Progenitor cell of endocrine pancreas (in vitro differentiated cells): ENCODE results near the gene NCDN. TPM values are rescaled to one million over a fixed set of nuclear protein-coding genes. Genes with fewer than 3 reads are reported as not detected.

Experiments used
- DNase-seq: peaks from one replicate; pipeline ENCODE4 v3.0.0; 2021; ENCODE audit warnings: low spot score; ENCODE audit not compliant: unreplicated experiment
- H3K27ac Mint-ChIP-seq: 2 replicates; pipeline ENCODE4 v1.8.0; 2021; ENCODE audit warnings: mild to moderate bottlenecking, moderate library complexity, mixed read lengths
- H3K27me3 Mint-ChIP-seq: 2 replicates; pipeline ENCODE4 v1.8.0; 2021; ENCODE audit warnings: mixed read lengths
- H3K36me3 Mint-ChIP-seq: 2 replicates; pipeline ENCODE4 v1.8.0; 2022; ENCODE audit warnings: mixed read lengths; ENCODE audit not compliant: insufficient read depth
- H3K4me1 Mint-ChIP-seq: 2 replicates; pipeline ENCODE4 v1.8.0; 2021; ENCODE audit warnings: low read depth, mixed read lengths
- H3K4me3 Mint-ChIP-seq: 2 replicates; pipeline ENCODE4 v1.8.0; 2021; ENCODE audit warnings: low read depth, mild to moderate bottlenecking, moderate library complexity, mixed read lengths
- H3K9me3 Mint-ChIP-seq: 2 replicates; pipeline ENCODE4 v1.8.0; 2021; ENCODE audit warnings: low read depth, mixed read lengths
- total RNA-seq: library from RNA; stranded (reverse); gene quantifications from 2 replicates; pipeline ENCODE4 v1.2.1, GENCODE V29; 2021
- TF ChIP-seq, protein P1 (sequence below): fragments of 200-600 bp; sonication (generic); IDR thresholded peaks from one replicate; pipeline ENCODE4 v1.5.0; 2021; ENCODE audit warnings: antibody characterized with exemption, mild to moderate bottlenecking; ENCODE audit not compliant: unreplicated experiment

NCDN gene
- total RNA-seq, 1 donor from 2014 or later: 25.3 TPM

GRCh38 chr1:35564884-35565741 is 7.5 kb downstream of the NCDN start:
- H3K9me3 Mint-ChIP-seq: no peaks in the 10 kb centered on the region
- peaks cover 21% of the 10 kb centered on the region for H3K27me3 Mint-ChIP-seq
- DNase-seq: no peak
- H3K4me1 Mint-ChIP-seq: no peaks in the 10 kb centered on the region
- TF ChIP-seq, protein P1, sequence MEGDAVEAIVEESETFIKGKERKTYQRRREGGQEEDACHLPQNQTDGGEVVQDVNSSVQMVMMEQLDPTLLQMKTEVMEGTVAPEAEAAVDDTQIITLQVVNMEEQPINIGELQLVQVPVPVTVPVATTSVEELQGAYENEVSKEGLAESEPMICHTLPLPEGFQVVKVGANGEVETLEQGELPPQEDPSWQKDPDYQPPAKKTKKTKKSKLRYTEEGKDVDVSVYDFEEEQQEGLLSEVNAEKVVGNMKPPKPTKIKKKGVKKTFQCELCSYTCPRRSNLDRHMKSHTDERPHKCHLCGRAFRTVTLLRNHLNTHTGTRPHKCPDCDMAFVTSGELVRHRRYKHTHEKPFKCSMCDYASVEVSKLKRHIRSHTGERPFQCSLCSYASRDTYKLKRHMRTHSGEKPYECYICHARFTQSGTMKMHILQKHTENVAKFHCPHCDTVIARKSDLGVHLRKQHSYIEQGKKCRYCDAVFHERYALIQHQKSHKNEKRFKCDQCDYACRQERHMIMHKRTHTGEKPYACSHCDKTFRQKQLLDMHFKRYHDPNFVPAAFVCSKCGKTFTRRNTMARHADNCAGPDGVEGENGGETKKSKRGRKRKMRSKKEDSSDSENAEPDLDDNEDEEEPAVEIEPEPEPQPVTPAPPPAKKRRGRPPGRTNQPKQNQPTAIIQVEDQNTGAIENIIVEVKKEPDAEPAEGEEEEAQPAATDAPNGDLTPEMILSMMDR: no peak
- no peak overlapping the region for H3K27ac Mint-ChIP-seq
- H3K36me3 Mint-ChIP-seq: peaks cover 10% of the 10 kb centered on the region
- no peak overlapping the region for H3K4me3 Mint-ChIP-seq

DNA sequence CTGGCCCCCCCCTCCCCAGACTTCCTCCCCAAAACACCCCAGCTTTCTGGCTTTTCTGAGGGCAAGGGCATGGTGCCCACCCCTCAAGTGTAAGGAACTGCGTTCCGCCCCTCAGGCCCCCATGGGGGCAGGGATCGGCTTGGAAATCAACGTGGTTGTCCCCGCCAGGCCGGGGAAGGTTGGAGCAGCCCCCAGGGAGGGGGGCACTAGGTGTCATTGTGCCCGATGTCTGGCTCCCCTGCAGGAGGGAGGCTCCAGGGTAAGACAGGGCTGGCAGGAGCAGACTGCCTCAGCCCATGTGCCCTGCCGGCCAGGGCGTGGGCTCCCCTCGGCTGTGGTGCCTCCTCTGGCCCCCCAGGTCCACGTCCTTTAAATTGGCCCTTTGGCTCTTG is 8.1 kb downstream of the NCDN start:
- no peak for DNase-seq
- Mint-ChIP-seq H3K36me3 (peaks cover 10% of the 10 kb centered on the region), H3K27ac (no peak overlapping the region), H3K4me3 (no peak overlapping the region), H3K27me3 (peaks cover 27% of the 10 kb centered on the region), H3K9me3 (no peaks in the 10 kb centered on the region), H3K4me1 (no peaks in the 10 kb centered on the region)
- TF ChIP-seq, protein P1: no peak

DNA sequence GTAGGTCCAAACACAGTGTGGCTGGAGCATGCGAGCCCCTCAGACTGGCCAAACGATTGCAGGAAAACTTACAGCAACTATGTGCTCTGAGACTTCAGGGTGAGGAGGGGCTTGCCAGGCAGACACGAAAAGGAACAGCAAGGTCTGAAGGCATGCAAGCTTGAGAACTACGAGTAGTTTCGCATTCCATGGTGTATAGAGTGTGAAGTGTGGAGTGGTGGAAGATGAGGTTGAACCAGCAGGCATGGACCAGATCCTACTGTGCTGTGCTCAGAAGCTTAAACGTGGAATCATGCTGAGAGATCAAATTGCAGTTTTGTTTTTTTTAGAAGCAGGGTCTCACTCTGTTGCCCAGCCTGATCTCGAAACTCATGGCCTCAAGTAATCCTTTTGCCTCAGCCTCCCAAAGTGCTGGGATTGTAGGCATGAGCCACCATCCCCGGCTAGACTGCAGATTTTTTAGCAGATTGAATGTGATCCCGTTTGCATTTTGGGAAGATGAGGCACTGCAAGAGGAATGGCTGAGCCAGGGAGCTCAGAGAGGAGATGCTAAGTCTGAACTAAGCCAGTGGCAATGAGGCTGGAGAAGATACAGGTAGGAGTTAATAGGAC is 10.5 kb downstream of the NCDN start:
- peaks cover 9% of the 10 kb centered on the region for H3K36me3 Mint-ChIP-seq
- TF ChIP-seq, protein P1: no peak
- H3K4me3 Mint-ChIP-seq: no peak overlapping the region
- H3K4me1 Mint-ChIP-seq: no peaks in the 10 kb centered on the region
- H3K27ac Mint-ChIP-seq: no peak overlapping the region
- peaks cover 50% of the 10 kb centered on the region for H3K27me3 Mint-ChIP-seq
- H3K9me3 Mint-ChIP-seq: no peaks in the 10 kb centered on the region
- DNase-seq: no peak

DNA sequence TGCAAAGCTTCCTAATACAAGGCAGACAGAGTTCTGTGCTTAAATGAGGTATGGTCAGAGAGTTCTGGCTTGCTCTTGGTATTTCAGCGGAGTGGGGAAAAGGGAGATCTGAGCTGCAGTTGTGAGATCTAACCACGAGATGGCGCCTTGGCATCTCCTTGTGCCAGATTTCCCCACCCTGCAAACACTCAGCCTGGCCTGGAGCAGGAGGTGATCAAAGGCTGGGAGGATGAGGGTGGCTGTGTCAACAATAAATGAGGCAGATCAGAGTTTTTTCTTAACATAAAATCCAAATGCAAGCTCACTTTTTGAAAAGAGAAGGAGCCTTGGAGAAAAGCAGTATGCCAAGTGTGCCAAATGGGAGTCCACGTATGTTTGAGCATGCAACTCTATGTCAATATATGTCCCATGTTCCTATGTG is 11.4 kb downstream of the NCDN start:
- Mint-ChIP-seq H3K27me3 (peaks cover 52% of the 10 kb centered on the region), H3K9me3 (no peaks in the 10 kb centered on the region)

GRCh38 chr1:35569936-35570335 is 12.3 kb downstream of the NCDN start:
- Mint-ChIP-seq H3K27ac (no peak overlapping the region), H3K4me1 (no peaks in the 10 kb centered on the region), H3K36me3 (peaks cover 2% of the 10 kb centered on the region), H3K4me3 (no peak overlapping the region), H3K9me3 (no peaks in the 10 kb centered on the region), H3K27me3 (peaks cover 59% of the 10 kb centered on the region)
- DNase-seq: no peak
- TF ChIP-seq, protein P1: no peak

More for the DNA sequence above, 11.4 kb downstream of the NCDN start:
- peak; percentile 60 for DNase-seq
- Mint-ChIP-seq H3K36me3 (peaks cover 6% of the 10 kb centered on the region), H3K4me3 (no peak overlapping the region), H3K4me1 (no peaks in the 10 kb centered on the region), H3K27ac (no peak overlapping the region)
- TF ChIP-seq, protein P1: peak; percentile 88
